Measurements from ENCODE around the gene NPM1.
"Not testable (repeated sequence)": the region's sequence is repeated elsewhere in the genome, so short reads cannot be mapped to it uniquely, and the experiment has no call there.

DNA sequence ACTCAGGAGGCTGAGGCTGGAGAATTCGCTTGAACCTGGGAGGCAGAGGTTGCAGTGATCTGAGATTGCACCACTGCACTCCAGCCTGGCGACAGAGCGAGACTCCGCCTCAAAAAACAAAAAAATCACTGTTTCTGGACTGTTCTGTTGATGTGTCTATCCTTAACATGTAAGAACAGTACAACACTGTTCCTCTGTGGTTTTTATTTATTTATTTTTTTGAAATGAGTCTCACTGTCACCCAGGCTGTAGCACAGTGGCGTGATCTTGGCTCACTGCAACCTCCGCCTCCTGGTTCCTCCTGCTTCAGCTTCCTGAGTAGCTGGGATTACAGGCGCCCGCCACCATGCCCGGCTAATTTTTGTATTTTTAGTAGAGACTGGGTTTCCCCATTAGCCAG lies 11.0 kb downstream of the NPM1 start:
- TF ChIP-seq, protein P1, sequence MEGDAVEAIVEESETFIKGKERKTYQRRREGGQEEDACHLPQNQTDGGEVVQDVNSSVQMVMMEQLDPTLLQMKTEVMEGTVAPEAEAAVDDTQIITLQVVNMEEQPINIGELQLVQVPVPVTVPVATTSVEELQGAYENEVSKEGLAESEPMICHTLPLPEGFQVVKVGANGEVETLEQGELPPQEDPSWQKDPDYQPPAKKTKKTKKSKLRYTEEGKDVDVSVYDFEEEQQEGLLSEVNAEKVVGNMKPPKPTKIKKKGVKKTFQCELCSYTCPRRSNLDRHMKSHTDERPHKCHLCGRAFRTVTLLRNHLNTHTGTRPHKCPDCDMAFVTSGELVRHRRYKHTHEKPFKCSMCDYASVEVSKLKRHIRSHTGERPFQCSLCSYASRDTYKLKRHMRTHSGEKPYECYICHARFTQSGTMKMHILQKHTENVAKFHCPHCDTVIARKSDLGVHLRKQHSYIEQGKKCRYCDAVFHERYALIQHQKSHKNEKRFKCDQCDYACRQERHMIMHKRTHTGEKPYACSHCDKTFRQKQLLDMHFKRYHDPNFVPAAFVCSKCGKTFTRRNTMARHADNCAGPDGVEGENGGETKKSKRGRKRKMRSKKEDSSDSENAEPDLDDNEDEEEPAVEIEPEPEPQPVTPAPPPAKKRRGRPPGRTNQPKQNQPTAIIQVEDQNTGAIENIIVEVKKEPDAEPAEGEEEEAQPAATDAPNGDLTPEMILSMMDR (IDR thresholded peaks at IDR 0.05), result not testable (repeated sequence)
- not testable (repeated sequence) for TF ChIP-seq MXD4 (CRISPR knock-in tag; IDR thresholded peaks at IDR 0.05; ENCODE audit: borderline replicate concordance); ZNF138 (CRISPR knock-in tag; conservative IDR thresholded peaks at IDR 0.05); FOXJ3 (CRISPR knock-in tag; IDR thresholded peaks at IDR 0.05; ENCODE audit: borderline replicate concordance)
- TF ChIP-seq, protein P2, sequence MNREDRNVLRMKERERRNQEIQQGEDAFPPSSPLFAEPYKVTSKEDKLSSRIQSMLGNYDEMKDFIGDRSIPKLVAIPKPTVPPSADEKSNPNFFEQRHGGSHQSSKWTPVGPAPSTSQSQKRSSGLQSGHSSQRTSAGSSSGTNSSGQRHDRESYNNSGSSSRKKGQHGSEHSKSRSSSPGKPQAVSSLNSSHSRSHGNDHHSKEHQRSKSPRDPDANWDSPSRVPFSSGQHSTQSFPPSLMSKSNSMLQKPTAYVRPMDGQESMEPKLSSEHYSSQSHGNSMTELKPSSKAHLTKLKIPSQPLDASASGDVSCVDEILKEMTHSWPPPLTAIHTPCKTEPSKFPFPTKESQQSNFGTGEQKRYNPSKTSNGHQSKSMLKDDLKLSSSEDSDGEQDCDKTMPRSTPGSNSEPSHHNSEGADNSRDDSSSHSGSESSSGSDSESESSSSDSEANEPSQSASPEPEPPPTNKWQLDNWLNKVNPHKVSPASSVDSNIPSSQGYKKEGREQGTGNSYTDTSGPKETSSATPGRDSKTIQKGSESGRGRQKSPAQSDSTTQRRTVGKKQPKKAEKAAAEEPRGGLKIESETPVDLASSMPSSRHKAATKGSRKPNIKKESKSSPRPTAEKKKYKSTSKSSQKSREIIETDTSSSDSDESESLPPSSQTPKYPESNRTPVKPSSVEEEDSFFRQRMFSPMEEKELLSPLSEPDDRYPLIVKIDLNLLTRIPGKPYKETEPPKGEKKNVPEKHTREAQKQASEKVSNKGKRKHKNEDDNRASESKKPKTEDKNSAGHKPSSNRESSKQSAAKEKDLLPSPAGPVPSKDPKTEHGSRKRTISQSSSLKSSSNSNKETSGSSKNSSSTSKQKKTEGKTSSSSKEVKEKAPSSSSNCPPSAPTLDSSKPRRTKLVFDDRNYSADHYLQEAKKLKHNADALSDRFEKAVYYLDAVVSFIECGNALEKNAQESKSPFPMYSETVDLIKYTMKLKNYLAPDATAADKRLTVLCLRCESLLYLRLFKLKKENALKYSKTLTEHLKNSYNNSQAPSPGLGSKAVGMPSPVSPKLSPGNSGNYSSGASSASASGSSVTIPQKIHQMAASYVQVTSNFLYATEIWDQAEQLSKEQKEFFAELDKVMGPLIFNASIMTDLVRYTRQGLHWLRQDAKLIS (CRISPR knock-in tag; IDR thresholded peaks at IDR 0.05; ENCODE audit: borderline replicate concordance), result not testable (repeated sequence)
- TF ChIP-seq, protein P3, sequence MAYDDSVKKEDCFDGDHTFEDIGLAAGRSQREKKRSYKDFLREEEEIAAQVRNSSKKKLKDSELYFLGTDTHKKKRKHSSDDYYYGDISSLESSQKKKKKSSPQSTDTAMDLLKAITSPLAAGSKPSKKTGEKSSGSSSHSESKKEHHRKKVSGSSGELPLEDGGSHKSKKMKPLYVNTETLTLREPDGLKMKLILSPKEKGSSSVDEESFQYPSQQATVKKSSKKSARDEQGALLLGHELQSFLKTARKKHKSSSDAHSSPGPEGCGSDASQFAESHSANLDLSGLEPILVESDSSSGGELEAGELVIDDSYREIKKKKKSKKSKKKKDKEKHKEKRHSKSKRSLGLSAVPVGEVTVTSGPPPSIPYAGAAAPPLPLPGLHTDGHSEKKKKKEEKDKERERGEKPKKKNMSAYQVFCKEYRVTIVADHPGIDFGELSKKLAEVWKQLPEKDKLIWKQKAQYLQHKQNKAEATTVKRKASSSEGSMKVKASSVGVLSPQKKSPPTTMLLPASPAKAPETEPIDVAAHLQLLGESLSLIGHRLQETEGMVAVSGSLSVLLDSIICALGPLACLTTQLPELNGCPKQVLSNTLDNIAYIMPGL (CRISPR knock-in tag; IDR thresholded peaks at IDR 0.05), result not testable (repeated sequence)
